ENCODE results near the gene OCA2.
"Not testable (repeated sequence)": the region's sequence is repeated elsewhere in the genome, so short reads cannot be mapped to it uniquely, and the experiment has no call there.

OCA2 gene

GRCh38 chr15:28098766-28099554 lies at the start of gene OCA2:
Gene OCA2, minus strand, starts transcription at chr15:28099315. Its CDS starts 17,441 bp downstream, at chr15:28081874.
- H3K4me3 ChIP-seq (ENCODE audit: low read depth, low read length): no peak within 1 kb of the TSS
- peak; percentile 70 for DNase-seq (ENCODE audit: low read depth)
- TF ChIP-seq CTCF (IDR thresholded peaks at IDR 0.05; ENCODE audit: low read depth, low read length) (peak; percentile 35), MYC (IDR thresholded peaks at IDR 0.05; ENCODE audit: low read depth, low read length) (no peak)

DNA sequence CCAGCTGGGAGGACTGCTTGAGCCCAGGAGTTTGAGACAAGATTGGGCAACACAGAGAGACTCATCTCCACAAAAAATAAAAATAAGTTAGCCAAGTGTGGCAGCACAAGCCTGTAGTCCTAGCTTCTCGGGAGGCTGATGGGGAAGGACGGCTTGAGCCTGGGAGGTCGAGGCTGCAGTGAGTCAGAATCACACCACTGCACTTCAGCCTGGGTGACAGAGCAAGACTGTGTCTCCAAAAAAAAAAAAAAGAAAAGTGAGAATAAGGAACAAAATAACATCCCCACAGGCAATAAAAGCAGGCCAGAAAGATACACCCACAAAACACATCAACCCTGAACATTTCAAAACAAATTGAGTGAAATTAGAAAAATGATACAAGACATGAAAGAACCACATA lies 48.7 kb upstream of the OCA2 start:
- TF ChIP-seq MYC (IDR thresholded peaks at IDR 0.05; ENCODE audit: low read depth, low read length) (no peak), MAX (IDR thresholded peaks at IDR 0.05; ENCODE audit: low read depth, low read length) (no peak), POLR2A (IDR thresholded peaks at IDR 0.05; ENCODE audit: extremely low read depth, insufficient read length) (no peak), CTCF (IDR thresholded peaks at IDR 0.05; ENCODE audit: low read depth, low read length) (no peak)
- no peak for DNase-seq (ENCODE audit: low read depth)
- no peak overlapping the region for H3K4me3 ChIP-seq (ENCODE audit: low read depth, low read length)

- DNase-seq (ENCODE audit: low read depth); H3K4me3 ChIP-seq (ENCODE audit: low read depth, low read length): not testable (repeated sequence)
Measured at GRCh38 chr15:28145419-28145818, 46.3 kb upstream of the OCA2 start.

DNA sequence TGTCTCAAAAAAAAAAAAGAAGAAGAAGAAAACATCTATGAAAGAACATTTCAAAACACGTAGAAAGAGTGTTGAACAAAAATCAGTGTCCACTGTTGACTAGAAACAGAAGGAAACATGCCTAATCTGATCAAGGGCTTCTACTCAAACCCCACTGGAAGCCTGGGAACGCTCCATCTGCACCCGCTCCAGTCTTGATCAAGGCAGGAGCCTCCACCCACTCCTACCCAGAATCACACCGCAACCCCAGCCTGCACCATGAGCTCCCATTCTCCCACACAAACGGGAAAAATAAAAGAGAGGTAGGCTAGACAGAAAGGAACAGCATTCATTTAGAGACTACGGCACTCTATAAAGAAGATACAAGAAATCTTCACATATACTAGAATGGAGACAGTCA lies 40.9 kb upstream of the OCA2 start:
- H3K4me3 ChIP-seq (ENCODE audit: low read depth, low read length): no peak overlapping the region
- TF ChIP-seq POLR2A (IDR thresholded peaks at IDR 0.05; ENCODE audit: extremely low read depth, insufficient read length): no peak
- TF ChIP-seq CTCF (IDR thresholded peaks at IDR 0.05; ENCODE audit: low read depth, low read length): no peak
- TF ChIP-seq MYC (IDR thresholded peaks at IDR 0.05; ENCODE audit: low read depth, low read length): no peak
- TF ChIP-seq MAX (IDR thresholded peaks at IDR 0.05; ENCODE audit: low read depth, low read length): no peak
- no peak for DNase-seq (ENCODE audit: low read depth)

DNA sequence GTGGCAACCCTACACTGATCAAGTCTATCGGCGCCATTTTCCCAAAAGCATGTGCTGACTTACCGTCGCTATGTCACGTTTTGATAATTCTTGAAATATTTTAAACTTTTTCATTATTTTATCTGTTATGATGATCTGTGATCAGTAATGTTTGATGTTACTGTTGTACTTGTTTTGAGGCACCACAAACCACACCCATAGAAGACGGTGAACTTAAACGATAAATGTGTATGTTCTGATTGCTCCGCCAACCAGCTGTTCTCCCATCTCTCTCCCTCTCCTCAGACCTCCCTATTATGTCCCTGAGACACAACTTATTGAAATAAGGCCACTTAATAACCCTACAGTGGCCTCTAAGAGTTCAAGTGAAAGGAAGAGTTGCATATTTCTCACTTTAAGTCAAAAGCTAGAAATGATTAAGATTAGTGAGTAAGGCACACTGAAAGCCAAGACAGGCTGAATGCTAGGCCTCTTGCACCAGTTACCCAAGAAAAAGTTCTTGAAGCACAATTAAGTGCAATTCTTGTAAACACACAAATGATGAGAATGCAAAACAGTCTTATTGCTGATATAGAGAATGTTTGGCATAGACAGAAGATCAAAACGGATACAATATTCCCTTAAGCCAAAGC lies 38.4 kb upstream of the OCA2 start:
- H3K4me3 ChIP-seq (ENCODE audit: low read depth, low read length); DNase-seq (ENCODE audit: low read depth): not testable (repeated sequence)

- DNase-seq (ENCODE audit: low read depth); H3K4me3 ChIP-seq (ENCODE audit: low read depth, low read length): not testable (repeated sequence)
Measured at GRCh38 chr15:28136236-28136904, 37.3 kb upstream of the OCA2 start.

DNA sequence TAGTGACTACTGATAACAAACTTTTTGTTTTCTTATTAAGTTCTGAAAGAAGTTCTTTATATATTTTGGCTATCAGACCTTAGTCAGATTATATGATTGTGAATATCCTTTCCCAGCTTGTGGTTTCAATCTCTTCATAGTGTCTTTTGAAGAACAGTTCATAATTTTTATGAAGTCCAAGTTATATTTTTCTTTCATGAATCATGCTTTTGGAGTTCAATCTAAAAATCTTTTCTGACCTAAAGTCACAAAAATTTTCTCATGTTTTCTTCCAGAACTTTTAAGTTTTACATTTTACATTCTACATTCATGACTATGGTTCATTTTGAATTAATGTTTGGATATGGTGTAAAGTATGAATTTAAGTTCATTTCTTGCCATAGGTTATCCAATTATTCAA lies 34.2 kb upstream of the OCA2 start:
- DNase-seq (ENCODE audit: low read depth): no peak
- no peak overlapping the region for H3K4me3 ChIP-seq (ENCODE audit: low read depth, low read length)
- TF ChIP-seq POLR2A (IDR thresholded peaks at IDR 0.05; ENCODE audit: extremely low read depth, insufficient read length): no peak
- no peak for TF ChIP-seq CTCF (IDR thresholded peaks at IDR 0.05; ENCODE audit: low read depth, low read length)
- no peak for TF ChIP-seq MAX (IDR thresholded peaks at IDR 0.05; ENCODE audit: low read depth, low read length)
- TF ChIP-seq MYC (IDR thresholded peaks at IDR 0.05; ENCODE audit: low read depth, low read length): no peak

All from NB4 (cell line).